Neural crest cell (in vitro differentiated cells): Measurements from ENCODE around the gene SLC39A11. TPM values are rescaled to one million over a fixed set of nuclear protein-coding genes. Genes with fewer than 3 reads are reported as not detected.

Source experiments
- DNase-seq: peaks from one replicate; pipeline ENCODE4 v3.0.0; 2021; ENCODE audit warnings: low read depth, mixed read lengths, low spot score
- H3K27ac Mint-ChIP-seq: one replicate; pipeline ENCODE4 v1.8.0; 2021; ENCODE audit warnings: mild to moderate bottlenecking, mixed read lengths; ENCODE audit not compliant: unreplicated experiment
- H3K27me3 Mint-ChIP-seq: 2 replicates; pipeline ENCODE4 v1.8.0; 2021; ENCODE audit warnings: low read depth, mild to moderate bottlenecking, mixed read lengths
- H3K36me3 Mint-ChIP-seq: 2 replicates; pipeline ENCODE4 v1.8.0; 2021; ENCODE audit warnings: low read depth, mild to moderate bottlenecking, mixed read lengths
- H3K4me1 Mint-ChIP-seq: 2 replicates; pipeline ENCODE4 v1.8.0; 2021; ENCODE audit warnings: mixed read lengths
- H3K4me3 Mint-ChIP-seq: one replicate; pipeline ENCODE4 v1.8.0; 2021; ENCODE audit warnings: mild to moderate bottlenecking, mixed read lengths
- H3K9me3 Mint-ChIP-seq: 2 replicates; pipeline ENCODE4 v1.8.0; 2021; ENCODE audit warnings: mixed read lengths
- CTCF ChIP-seq: fragments of 200-600 bp; sonication (generic); conservative IDR thresholded peaks from 2 replicates; pipeline ENCODE4 v1.5.0; 2021; ENCODE audit warnings: antibody characterized with exemption, mild to moderate bottlenecking
- total RNA-seq: library from RNA; stranded (reverse); gene quantifications from 2 replicates; pipeline ENCODE4 v1.2.1, GENCODE V29; 2021

Gene SLC39A11
- total RNA-seq, 1 donor from 2014 or later: 11.3 TPM

GRCh38 chr17:73105431-73105830 is 12.9 kb upstream of the SLC39A11 start:
- H3K27me3 Mint-ChIP-seq: peaks cover 1% of the 10 kb centered on the region
- no peak for TF ChIP-seq CTCF
- DNase-seq: no peak
- peaks cover 2% of the 10 kb centered on the region for H3K9me3 Mint-ChIP-seq
- no peak overlapping the region for H3K27ac Mint-ChIP-seq
- no peaks in the 10 kb centered on the region for H3K36me3 Mint-ChIP-seq
- no peak overlapping the region for H3K4me3 Mint-ChIP-seq
- H3K4me1 Mint-ChIP-seq: no peaks in the 10 kb centered on the region

GRCh38 chr17:73104450-73104849 is 12.0 kb upstream of the SLC39A11 start:
- no peak overlapping the region for H3K27ac Mint-ChIP-seq
- peaks cover 6% of the 10 kb centered on the region for H3K27me3 Mint-ChIP-seq
- TF ChIP-seq CTCF: no peak
- H3K36me3 Mint-ChIP-seq: no peaks in the 10 kb centered on the region
- H3K4me3 Mint-ChIP-seq: no peak overlapping the region
- peaks cover 2% of the 10 kb centered on the region for H3K9me3 Mint-ChIP-seq
- no peaks in the 10 kb centered on the region for H3K4me1 Mint-ChIP-seq
- no peak for DNase-seq

GRCh38 chr17:73103641-73104335 is 11.3 kb upstream of the SLC39A11 start:
- Mint-ChIP-seq H3K36me3 (no peaks in the 10 kb centered on the region), H3K4me3 (no peak overlapping the region), H3K27me3 (peaks cover 12% of the 10 kb centered on the region), H3K4me1 (no peaks in the 10 kb centered on the region), H3K9me3 (peaks cover 2% of the 10 kb centered on the region), H3K27ac (no peak overlapping the region)
- TF ChIP-seq CTCF: no peak
- DNase-seq: no peak

GRCh38 chr17:73101031-73101430 is 8.5 kb upstream of the SLC39A11 start:
- DNase-seq: no peak
- Mint-ChIP-seq H3K36me3 (no peaks in the 10 kb centered on the region), H3K27me3 (peaks cover 15% of the 10 kb centered on the region), H3K4me3 (no peak overlapping the region), H3K9me3 (peaks cover 2% of the 10 kb centered on the region), H3K4me1 (no peaks in the 10 kb centered on the region), H3K27ac (no peak overlapping the region)
- TF ChIP-seq CTCF: no peak

GRCh38 chr17:73100363-73100762 is 7.9 kb upstream of the SLC39A11 start:
- H3K27ac Mint-ChIP-seq: no peak overlapping the region
- no peaks in the 10 kb centered on the region for H3K36me3 Mint-ChIP-seq
- no peak for DNase-seq
- peaks cover 15% of the 10 kb centered on the region for H3K27me3 Mint-ChIP-seq
- H3K4me1 Mint-ChIP-seq: no peaks in the 10 kb centered on the region
- no peak overlapping the region for H3K4me3 Mint-ChIP-seq
- TF ChIP-seq CTCF: no peak
- H3K9me3 Mint-ChIP-seq: peaks cover 2% of the 10 kb centered on the region
